Fibroblast of lung (primary cell): ENCODE measurements around the gene POTEG.
"Not testable (repeated sequence)": the region's sequence is repeated elsewhere in the genome, so short reads cannot be mapped to it uniquely, and the experiment has no call there.

Source experiments
- EZH2 ChIP-seq: IDR thresholded peaks from 2 replicates; pipeline ENCODE4 v1.5.1; 2012; ENCODE audit warnings: low read length, control low read depth, mild to moderate bottlenecking; ENCODE audit errors: missing control alignments
- TF ChIP-seq, protein P1 (sequence below), 2 donors: IDR thresholded peaks in 1 of 2; conservative IDR thresholded peaks in 1 of 2; 1 replicate in 1 of 2; 2 replicates in 1 of 2; pipeline ENCODE4 v1.5.1; 2011 to 2012; ENCODE audit warnings: low read length in 2 of 2, control low read depth in 1 of 2, inconsistent platforms in 1 of 2, low read depth in 1 of 2, mild to moderate bottlenecking in 1 of 2

DNA sequence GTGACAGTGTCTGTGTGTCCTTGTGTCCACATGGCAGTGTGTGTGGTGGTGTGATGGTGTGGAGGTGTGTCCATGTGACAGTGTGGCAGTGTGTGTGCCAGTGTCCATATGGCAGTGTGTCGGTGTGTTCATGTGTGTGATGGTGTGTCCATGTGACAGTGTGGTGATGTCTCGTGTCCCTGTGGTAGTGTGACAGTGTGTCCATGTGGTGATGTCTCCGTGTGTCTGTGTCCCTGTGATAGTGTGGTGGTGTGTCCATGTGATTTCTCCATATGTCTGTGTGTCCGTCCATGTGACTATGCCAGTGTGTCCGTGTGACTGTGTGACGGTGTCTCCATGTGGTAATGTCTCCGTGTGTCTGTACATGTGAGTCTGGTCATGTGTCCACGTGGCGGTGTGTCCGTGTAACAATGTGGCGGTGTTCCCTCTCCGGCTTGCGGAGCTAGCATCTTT is 59.7 kb downstream of the POTEG start:
- TF ChIP-seq, protein P1, sequence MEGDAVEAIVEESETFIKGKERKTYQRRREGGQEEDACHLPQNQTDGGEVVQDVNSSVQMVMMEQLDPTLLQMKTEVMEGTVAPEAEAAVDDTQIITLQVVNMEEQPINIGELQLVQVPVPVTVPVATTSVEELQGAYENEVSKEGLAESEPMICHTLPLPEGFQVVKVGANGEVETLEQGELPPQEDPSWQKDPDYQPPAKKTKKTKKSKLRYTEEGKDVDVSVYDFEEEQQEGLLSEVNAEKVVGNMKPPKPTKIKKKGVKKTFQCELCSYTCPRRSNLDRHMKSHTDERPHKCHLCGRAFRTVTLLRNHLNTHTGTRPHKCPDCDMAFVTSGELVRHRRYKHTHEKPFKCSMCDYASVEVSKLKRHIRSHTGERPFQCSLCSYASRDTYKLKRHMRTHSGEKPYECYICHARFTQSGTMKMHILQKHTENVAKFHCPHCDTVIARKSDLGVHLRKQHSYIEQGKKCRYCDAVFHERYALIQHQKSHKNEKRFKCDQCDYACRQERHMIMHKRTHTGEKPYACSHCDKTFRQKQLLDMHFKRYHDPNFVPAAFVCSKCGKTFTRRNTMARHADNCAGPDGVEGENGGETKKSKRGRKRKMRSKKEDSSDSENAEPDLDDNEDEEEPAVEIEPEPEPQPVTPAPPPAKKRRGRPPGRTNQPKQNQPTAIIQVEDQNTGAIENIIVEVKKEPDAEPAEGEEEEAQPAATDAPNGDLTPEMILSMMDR (conservative IDR thresholded peaks at IDR 0.05 in 1 of 2, IDR thresholded peaks at IDR 0.05 in 1 of 2; ENCODE audit: low read depth in 1 of 2, low read length in 2 of 2), result not testable (repeated sequence)
- TF ChIP-seq EZH2, result not testable (repeated sequence)
